ENCODE data around the gene NDUFV1.

DNA sequence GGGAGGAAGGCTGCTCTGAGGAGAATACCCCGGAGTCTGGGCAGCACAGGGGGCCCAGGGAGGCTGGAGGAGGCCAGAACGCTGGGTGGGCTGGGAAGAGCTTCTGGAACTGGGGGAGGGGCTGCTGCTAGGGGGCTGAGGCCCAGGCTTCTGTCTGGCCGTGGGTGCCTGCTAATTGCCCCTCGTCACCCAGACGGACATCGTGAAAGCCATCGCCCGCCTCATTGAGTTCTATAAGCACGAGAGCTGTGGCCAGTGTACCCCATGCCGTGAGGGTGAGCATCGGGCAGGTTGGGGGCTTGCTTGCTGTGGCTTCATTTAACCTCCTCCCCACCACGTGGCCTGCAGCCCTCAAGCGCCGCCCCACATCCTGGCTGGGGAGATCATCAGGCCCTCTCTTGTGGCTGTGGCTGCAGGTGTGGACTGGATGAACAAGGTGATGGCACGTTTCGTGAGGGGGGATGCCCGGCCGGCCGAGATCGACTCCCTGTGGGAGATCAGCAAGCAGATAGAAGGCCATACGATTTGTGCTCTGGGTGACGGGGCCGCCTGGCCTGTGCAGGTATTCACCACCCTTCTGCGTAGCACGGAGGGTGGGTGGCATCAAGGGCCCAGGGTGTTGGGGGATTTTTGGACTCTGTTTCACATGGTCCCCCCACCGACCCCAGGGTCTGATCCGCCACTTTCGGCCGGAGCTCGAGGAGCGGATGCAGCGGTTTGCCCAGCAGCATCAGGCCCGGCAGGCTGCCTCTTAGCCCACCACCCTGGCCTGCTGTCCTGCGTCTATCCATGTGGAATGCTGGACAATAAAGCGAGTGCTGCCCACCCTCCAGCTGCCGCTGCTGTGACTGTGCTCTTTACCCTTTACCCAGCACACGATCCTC is 5.2 kb downstream of the NDUFV1 start:
- TF ChIP-seq, protein P1, sequence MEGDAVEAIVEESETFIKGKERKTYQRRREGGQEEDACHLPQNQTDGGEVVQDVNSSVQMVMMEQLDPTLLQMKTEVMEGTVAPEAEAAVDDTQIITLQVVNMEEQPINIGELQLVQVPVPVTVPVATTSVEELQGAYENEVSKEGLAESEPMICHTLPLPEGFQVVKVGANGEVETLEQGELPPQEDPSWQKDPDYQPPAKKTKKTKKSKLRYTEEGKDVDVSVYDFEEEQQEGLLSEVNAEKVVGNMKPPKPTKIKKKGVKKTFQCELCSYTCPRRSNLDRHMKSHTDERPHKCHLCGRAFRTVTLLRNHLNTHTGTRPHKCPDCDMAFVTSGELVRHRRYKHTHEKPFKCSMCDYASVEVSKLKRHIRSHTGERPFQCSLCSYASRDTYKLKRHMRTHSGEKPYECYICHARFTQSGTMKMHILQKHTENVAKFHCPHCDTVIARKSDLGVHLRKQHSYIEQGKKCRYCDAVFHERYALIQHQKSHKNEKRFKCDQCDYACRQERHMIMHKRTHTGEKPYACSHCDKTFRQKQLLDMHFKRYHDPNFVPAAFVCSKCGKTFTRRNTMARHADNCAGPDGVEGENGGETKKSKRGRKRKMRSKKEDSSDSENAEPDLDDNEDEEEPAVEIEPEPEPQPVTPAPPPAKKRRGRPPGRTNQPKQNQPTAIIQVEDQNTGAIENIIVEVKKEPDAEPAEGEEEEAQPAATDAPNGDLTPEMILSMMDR (IDR thresholded peaks at IDR 0.05) = no peak
- no peak for TF ChIP-seq EZH2 (IDR thresholded peaks at IDR 0.05; ENCODE audit: borderline replicate concordance, insufficient read depth, low read depth, low read length, poor library complexity, severe bottlenecking)
